LNCaP clone FGC (cell line): ENCODE results near the gene PIBF1.
"Not testable (repeated sequence)": the region's sequence is repeated elsewhere in the genome, so short reads cannot be mapped to it uniquely, and the experiment has no call there.

Source experiments
- DNase-seq: peaks from one replicate; pipeline ENCODE4 v3.0.0-alpha.2; 2011; ENCODE audit warnings: low read depth
- H3K4me3 ChIP-seq: 2 replicates; pipeline ENCODE4 v1.5.1; 2011; ENCODE audit warnings: mild to moderate bottlenecking, low read depth, low read length, control low read depth
- CTCF ChIP-seq: IDR thresholded peaks from 2 replicates; pipeline ENCODE4 v1.5.1; 2012; ENCODE audit warnings: mild to moderate bottlenecking; ENCODE audit not compliant: control insufficient read depth, insufficient read depth; ENCODE audit errors: extremely low read depth

PIBF1 gene

GRCh38 chr13:73040968-73041596 lies 259.1 kb downstream of the PIBF1 start:
- no peak for DNase-seq
- TF ChIP-seq CTCF = no peak
- H3K4me3 ChIP-seq = no peak overlapping the region

GRCh38 chr13:73045031-73045430 lies 263.1 kb downstream of the PIBF1 start:
- TF ChIP-seq CTCF = no peak
- no peak for DNase-seq
- no peak overlapping the region for H3K4me3 ChIP-seq

- DNase-seq, H3K4me3 ChIP-seq: not testable (repeated sequence)
Measured at GRCh38 chr13:73048615-73049014, 266.7 kb downstream of the PIBF1 start.

GRCh38 chr13:73054712-73055111 lies 272.8 kb downstream of the PIBF1 start:
- no peak for DNase-seq
- TF ChIP-seq CTCF = no peak
- no peak overlapping the region for H3K4me3 ChIP-seq

GRCh38 chr13:73055813-73056564 lies 274.1 kb downstream of the PIBF1 start:
- no peak for DNase-seq
- H3K4me3 ChIP-seq = no peak overlapping the region
- no peak for TF ChIP-seq CTCF

- H3K4me3 ChIP-seq = no peak overlapping the region
- no peak for TF ChIP-seq CTCF
- no peak for DNase-seq
Measured at GRCh38 chr13:73056565-73056962, 274.6 kb downstream of the PIBF1 start.

GRCh38 chr13:73057284-73058063 lies 275.5 kb downstream of the PIBF1 start:
- H3K4me3 ChIP-seq = no peak overlapping the region
- DNase-seq = peak; percentile 70
- no peak for TF ChIP-seq CTCF
